ENCODE results near the gene TRIO. TPM values are rescaled to one million over a fixed set of nuclear protein-coding genes. Genes with fewer than 3 reads are reported as not detected.

Gene TRIO
- total RNA-seq, 4 donors from 2014 or later, result 67.4 to 103 (median 94.7) TPM

DNA sequence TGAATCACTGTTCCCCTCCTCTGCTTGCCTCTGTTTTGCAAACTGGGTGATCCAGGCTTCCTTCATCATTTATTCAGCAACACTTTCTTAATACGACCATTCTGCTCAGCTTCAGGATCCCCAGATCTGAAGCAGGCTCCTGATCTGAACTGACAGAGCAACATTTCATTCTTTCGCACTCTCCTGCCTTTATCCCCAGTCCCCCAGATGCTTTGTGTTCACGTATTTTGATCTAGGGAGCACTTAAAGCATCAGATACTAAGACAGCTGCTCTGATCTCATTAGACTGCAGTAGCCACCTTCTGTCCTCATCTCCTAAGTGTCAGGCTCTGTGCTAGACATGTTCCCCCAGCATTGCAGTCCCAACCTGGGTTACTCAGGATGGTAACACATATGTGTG lies 158.0 kb downstream of the TRIO start:
- no peak for DNase-seq
- H3K27ac ChIP-seq, result no peak overlapping the region

DNA sequence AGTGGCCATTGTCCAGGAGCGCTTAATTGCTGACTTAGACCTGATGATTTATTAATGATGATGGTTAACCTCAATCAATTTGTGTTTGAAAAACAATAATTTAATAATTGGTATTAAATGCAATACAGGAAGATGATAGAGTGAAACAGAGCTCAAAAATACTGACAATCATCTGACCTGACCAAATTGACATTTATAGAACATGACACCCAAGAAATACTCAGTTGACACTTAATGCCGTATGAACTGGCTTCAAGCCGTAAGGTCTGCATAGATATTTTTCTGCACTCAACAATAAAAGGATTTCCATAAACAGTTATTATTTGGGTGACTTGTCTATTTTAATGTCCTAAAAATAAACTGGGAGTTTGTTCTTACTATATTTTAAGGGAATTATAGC lies 159.2 kb downstream of the TRIO start:
- 97 to 98% methylated on average over 3 of the region's 3 CpGs for WGBS, 2 donors
- Histone ChIP-seq H3K36me3 (no peaks in the 10 kb centered on the region), H3K4me3 (replicated peaks in 1 of 3) (no peak overlapping the region), H3K27ac (no peak overlapping the region), H3K4me1 (no peaks in the 10 kb centered on the region), H3K9me3 (no peaks in the 10 kb centered on the region), H3K27me3 (no peaks in the 10 kb centered on the region)
- intact Hi-C loops (cut with DNase I), result no loop called here
- DNase-seq, result no peak
- TF ChIP-seq POLR2A (IDR thresholded peaks at IDR 0.05), result no peak
- TF ChIP-seq, protein P1, sequence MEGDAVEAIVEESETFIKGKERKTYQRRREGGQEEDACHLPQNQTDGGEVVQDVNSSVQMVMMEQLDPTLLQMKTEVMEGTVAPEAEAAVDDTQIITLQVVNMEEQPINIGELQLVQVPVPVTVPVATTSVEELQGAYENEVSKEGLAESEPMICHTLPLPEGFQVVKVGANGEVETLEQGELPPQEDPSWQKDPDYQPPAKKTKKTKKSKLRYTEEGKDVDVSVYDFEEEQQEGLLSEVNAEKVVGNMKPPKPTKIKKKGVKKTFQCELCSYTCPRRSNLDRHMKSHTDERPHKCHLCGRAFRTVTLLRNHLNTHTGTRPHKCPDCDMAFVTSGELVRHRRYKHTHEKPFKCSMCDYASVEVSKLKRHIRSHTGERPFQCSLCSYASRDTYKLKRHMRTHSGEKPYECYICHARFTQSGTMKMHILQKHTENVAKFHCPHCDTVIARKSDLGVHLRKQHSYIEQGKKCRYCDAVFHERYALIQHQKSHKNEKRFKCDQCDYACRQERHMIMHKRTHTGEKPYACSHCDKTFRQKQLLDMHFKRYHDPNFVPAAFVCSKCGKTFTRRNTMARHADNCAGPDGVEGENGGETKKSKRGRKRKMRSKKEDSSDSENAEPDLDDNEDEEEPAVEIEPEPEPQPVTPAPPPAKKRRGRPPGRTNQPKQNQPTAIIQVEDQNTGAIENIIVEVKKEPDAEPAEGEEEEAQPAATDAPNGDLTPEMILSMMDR (IDR thresholded peaks at IDR 0.05), result no peak

More for the DNA sequence above, 158.0 kb downstream of the TRIO start:
- H3K4me1 ChIP-seq, result no peaks in the 10 kb centered on the region
- no peaks in the 10 kb centered on the region for H3K9me3 ChIP-seq
- 93 to 96% methylated on average over 3 of the region's 3 CpGs for WGBS, 2 donors
- intact Hi-C loops (cut with DNase I), result no loop called here
- H3K27me3 ChIP-seq, result no peaks in the 10 kb centered on the region
- peaks cover 0 to 5% of the 10 kb centered on the region in 2 donors for H3K36me3 ChIP-seq
- TF ChIP-seq POLR2A (IDR thresholded peaks at IDR 0.05), result no peak
- TF ChIP-seq, protein P1 (IDR thresholded peaks at IDR 0.05), result no peak
- H3K4me3 ChIP-seq (replicated peaks in 1 of 3), result no peak overlapping the region

- 90 to 91% methylated on average over 7 of the region's 7 CpGs for WGBS, 2 donors
- no peak overlapping the region for H3K27ac ChIP-seq
- no peak for DNase-seq
- H3K9me3 ChIP-seq, result no peaks in the 10 kb centered on the region
- no peaks in the 10 kb centered on the region for H3K36me3 ChIP-seq
- H3K27me3 ChIP-seq, result no peaks in the 10 kb centered on the region
- H3K4me3 ChIP-seq (replicated peaks in 1 of 3), result no peak overlapping the region
- intact Hi-C loops (cut with DNase I), result no loop called here
- TF ChIP-seq, protein P1 (IDR thresholded peaks at IDR 0.05), result no peak
- no peaks in the 10 kb centered on the region for H3K4me1 ChIP-seq
Measured at GRCh38 chr5:14305045-14305444, 161.9 kb downstream of the TRIO start.

DNA sequence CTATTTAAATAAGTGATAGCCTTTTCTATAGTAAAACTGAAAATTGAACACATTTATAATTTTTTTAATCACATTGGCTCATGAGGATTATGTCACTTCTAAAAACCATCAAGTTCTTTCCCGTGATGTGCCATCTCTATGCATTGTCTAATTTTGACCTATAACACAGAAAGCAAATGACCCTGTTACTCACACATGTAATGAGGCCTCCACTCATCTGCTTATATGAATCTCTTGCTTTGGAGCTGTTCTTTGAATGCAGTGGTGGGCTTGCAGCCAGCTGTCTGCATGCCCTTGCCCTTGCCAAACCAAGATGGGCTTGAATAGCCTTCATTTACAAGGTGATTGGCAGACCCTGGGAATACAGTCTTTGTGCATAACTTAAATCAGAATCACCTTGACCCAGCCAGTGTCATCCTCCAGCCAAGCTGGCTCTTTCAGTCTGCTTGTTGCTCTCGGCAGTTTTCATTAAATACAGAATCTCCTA lies 163.2 kb downstream of the TRIO start:
- no peak for DNase-seq
- no peaks in the 10 kb centered on the region for H3K9me3 ChIP-seq
- H3K27ac ChIP-seq, result no peak overlapping the region
- H3K36me3 ChIP-seq, result peaks cover 0 to 5% of the 10 kb centered on the region in 2 donors
- intact Hi-C loops (cut with DNase I), result no loop called here
- no peak overlapping the region for H3K4me3 ChIP-seq (replicated peaks in 1 of 3)
- H3K4me1 ChIP-seq, result no peaks in the 10 kb centered on the region
- no peaks in the 10 kb centered on the region for H3K27me3 ChIP-seq
- TF ChIP-seq, protein P1 (IDR thresholded peaks at IDR 0.05), result no peak
- no peak for TF ChIP-seq POLR2A (IDR thresholded peaks at IDR 0.05)
- WGBS, 2 donors, result 95% methylated on average over 2 of the region's 2 CpGs

DNA sequence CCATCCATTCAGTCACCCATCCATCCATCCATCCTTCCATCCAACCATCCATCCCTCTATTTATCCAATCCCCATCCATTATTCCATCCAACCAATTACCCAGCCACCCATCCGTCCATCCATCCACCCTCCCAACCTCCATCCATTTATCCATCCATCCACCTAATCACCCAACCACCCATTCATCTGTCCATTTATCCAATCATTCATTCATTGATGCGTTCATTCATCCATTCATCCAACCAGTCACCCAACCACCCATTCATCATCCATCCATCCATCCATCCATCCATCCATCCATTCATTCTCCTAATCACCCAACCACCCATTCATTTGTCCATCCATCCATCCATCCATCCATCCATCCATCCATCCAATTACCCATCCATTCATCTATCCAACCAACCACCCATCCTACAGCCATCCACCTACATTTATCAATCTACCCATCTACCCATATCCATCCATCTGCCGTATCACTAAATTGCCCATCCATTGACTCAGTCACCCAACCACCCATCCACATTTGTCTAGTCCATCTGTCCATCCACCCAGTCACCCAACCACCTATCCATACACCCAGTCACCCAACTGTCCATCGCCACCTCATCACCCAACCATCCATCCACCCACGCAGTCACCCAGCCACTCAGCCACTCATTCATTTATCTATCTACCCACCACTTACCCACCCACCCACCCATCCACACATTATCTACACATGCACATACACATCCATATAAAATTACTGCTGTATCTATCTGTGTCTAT lies 165.4 kb downstream of the TRIO start:
- TF ChIP-seq, protein P1 (IDR thresholded peaks at IDR 0.05), result no peak
- no peak for TF ChIP-seq POLR2A (IDR thresholded peaks at IDR 0.05)
- Histone ChIP-seq H3K36me3 (peaks cover 3 to 10% of the 10 kb centered on the region in 2 donors), H3K4me1 (no peaks in the 10 kb centered on the region), H3K27ac (no peak overlapping the region), H3K27me3 (no peaks in the 10 kb centered on the region), H3K4me3 (replicated peaks in 1 of 3) (no peak overlapping the region), H3K9me3 (no peaks in the 10 kb centered on the region)
- no peak for DNase-seq
- 96 to 98% methylated on average over 5 of the region's 5 CpGs for WGBS, 2 donors
- intact Hi-C loops (cut with DNase I), result no loop called here
